Thyroid gland (tissue), 4 donors: ENCODE measurements around the gene AMMECR1L.

Experiments
- CTCF ChIP-seq, 6 experiments: fragments of 200-600 bp in 3 of 6; fragments of 450-650 bp in 3 of 6; sonication (generic) in 3 of 6; IDR thresholded peaks; one replicate each; pipeline ENCODE4 v1.5.1; 2016 to 2019; ENCODE audit warnings: antibody characterized with exemption in 6 of 6, mild to moderate bottlenecking in 2 of 6, inconsistent platforms in 1 of 6, moderate library complexity in 1 of 6
- POLR2A ChIP-seq, 2 donors: fragments of 450-650 bp; IDR thresholded peaks; one replicate each; pipeline ENCODE4 v1.6.1; 2017; ENCODE audit warnings: antibody characterized with exemption in 2 of 2, mild to moderate bottlenecking in 2 of 2, moderate library complexity in 1 of 2

GRCh38 chr2:127847931-127848330 is 37.8 kb downstream of the AMMECR1L start:
- TF ChIP-seq CTCF (IDR thresholded peaks at IDR 0.05) (no peak), POLR2A (IDR thresholded peaks at IDR 0.05) (no peak)
